ENCODE results near the gene EMP2. TPM values are rescaled to one million over a fixed set of nuclear protein-coding genes. Genes with fewer than 3 reads are reported as not detected.

EMP2 gene
- total RNA-seq, 1 donor, result under 0.01 TPM

DNA sequence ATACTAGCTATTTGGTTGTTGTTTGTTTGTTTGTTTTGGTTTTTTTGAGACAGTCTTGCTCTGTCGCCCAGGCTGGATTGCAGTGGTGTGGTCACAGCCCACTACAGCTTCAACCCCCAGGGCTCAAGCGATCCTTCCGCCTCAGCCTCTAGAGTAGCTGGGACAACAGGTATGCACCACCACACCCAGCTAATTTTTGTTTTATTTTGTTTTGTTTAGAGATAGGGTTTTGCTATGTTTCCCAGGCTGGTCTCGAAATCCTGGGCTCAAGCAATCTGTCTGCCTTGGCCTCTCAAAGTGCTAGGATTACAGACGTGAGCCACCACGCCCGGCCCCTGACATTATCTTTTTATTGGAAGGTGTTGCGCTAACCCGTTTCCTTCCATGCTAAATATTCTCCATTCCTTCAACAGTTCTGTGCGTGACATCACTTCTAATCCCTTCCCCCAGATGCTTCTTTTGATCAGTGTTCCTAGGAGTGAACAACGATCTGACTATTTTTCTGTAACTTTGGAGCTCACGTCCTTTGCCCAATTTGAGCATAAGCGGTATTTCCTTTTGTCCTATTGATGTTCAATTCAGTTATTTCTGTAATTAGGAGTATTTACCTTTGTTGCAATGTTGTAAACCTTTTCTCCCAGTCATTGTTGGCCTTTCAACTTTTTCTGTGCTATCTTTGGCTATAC is 30.2 kb upstream of the EMP2 start:
- DNase-seq (ENCODE audit: low read depth in 2 of 3, low spot score in 2 of 3), result no peak

DNA sequence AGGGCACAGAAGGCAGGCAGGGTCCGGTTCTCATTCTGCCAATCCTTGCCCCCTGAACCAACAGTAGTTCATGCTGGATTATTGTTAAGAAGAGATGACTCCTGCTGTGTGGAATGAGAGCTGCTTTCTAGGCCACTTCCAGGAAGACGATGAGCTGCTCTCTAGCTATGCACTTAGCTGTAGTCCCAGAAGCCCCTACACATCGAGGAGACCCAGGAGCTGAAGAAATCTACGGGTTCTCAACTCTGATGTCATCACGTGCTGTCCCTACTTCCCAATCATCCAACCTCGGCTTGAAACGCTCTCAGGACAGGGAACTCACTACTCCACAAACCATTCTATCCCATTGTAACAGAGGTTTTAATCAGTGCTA is 29.0 kb upstream of the EMP2 start:
- DNase-seq (ENCODE audit: low read depth in 2 of 3, low spot score in 2 of 3), result no peak

DNA sequence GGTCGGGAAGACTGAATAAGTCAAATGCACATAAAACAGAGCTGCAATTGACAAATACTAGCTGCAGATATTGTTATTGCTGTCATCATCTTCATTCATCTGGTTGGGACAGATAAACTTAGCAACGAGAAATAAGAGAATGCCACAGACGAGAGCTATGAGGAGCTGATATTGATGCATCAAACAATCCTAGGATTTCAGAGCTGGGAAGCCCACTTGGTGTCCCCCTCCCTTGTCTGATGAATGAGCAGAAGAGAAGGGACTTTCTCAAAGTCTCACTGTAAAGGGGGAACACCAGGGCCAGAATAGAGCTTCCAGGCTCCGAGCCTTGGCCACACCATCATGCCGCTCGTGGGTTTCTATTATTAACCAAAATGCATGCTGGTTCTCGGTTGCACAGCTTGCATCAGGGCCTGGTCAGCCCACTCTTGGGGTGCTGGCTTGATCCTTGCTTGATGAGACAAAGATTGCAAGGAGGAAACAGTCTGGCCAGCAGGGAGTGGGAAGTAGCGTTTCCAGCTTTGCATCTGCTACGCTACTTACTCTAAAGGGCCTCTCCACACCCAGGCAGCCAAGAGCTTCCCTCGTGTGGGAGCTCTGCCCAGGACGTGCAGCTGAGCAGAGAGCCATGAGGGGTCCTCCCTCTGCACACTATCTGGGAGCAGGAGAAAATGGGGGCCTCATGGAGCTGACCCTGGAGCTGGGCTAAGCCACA is 28.4 kb upstream of the EMP2 start:
- DNase-seq (ENCODE audit: low read depth in 2 of 3, low spot score in 2 of 3), result no peak

DNA sequence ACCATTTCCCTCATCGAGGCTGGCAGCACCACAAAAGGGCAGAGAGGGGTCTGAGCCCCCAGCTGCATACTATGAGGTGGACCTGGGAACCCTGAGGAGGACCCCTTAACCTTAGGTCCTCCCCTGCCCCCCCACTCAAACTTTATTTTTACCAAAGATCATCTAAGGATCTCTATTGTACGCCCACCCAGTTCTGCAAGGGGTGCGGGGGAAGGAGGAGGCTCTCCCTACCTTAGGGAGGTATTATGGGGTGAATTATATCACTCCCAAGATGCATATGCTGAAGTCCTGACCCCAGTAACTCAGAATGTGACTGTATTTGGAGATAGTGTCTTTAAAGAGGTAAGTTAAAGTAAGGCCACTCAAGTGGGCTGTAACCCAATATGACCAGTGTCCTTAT is 26.8 kb upstream of the EMP2 start:
- DNase-seq (ENCODE audit: low read depth in 2 of 3, low spot score in 2 of 3), result no peak

DNA sequence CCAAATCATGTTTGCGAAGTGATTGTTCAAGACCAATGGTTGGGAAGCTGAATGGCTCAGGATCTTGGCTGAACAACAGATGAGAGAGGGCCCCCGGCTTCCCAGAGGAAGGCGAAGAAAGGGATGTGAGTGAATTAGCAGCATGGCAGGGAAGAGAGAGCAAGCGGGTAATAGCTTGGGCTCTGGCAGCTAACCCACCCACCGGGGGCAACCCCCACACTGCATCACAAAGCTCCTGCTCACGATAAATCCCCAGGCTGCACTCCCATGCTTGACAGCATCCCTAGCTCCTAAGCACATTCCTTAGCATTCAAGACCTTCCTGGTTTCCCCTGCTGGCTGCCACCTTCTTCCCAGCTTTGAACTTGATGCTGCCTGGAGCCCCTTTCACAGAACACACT is 26.2 kb upstream of the EMP2 start:
- no peak for DNase-seq (ENCODE audit: low read depth in 2 of 3, low spot score in 2 of 3)

DNA sequence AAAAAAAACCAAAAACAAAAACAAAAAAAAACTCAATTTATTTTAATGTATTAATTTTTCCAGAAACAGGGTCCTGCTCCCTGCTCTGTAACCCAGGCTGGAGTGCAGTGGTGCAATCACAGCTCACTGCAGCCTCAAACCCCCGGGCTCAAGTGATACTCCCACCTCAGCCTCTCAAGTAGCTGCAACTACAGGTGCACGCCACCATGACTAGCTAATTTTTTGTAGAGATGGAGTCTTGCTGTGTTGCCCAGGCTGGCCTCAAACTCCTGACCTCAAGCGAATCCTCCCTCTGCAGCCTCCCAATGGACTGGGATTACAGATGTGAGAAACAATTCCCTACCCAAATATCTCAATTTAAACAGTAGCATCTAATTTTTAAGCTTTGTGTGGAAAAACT is 25.2 kb upstream of the EMP2 start:
- no peak for DNase-seq (ENCODE audit: low read depth in 2 of 3, low spot score in 2 of 3)

DNA sequence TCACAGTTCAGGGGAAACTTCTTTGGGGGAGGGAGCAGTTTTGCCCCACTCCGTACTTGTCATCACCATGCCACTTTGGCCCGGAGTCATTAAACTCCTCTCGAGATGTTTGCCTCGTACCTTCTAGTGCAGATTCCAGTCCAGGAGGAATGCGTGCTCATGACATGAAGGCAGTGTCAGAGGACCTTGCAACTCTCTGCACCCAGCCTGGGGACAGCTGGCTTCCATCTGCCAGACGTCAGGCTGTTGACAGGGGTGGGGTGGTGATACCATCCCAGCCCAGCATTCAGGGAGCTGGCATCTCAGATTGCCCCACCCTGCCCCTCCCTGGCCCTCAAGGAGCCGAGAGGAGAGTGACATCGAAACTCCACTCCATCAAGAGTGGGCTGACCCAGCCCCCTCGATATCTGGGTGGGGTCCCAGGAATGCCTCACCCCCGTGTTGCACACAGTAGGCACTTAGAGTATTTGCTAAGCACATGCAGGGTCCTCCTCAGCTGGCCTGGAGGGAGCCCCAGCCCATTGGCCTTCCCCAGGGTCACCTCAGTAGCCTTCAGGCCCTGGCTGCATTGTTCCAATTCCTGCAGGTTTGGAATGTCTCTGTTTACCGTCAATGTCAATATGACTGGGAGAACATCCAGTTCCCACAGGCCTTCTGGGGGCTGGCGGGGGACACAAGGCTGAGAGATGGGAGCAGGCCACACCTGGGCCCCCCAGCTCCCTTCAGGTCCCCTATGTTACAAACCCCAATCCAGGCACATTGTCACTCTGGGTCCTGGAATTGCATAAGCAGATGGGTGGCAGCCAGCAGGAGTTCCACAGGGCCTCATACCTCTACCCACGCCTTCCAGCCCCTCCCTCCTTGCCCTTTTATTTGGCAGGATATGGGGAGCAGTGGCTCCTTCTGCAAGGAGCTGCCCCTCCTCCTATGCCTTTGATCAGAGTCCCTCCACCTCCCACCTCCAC is 21.3 kb upstream of the EMP2 start:
- DNase-seq (ENCODE audit: low read depth in 2 of 3, low spot score in 2 of 3), result no peak

DNA sequence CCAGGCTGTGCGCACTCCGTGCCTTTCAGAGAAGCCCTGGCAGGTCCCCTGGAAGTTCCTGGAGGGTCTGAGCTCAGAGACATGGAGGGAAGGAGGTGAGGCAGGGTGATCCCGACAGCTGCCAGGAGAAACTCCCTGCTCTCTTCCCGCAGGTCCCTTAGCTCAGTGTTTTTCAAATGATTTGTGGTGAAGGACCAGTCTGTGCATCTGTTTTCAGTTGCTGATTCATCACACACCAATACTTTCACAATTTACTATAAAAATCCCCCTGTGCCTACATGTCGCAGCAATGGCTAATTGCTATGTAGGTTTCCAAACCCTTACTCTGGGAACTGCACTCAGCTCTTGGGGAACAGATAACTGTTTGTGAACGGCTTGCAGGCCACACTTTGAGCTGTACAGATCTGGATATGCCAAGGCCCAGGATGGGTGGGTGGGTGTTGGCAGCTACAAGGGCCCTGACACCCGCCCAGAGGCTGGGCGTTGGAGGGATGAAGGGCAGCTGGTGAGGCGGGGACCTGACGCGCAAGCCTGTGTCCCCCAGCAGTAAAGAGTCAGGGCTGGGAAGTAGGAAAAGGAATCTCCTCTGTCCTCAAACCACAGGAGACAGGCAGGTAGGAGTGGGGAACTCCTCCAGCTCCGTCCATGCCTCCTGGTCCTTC is 20.5 kb upstream of the EMP2 start:
- no peak for DNase-seq (ENCODE audit: low read depth in 2 of 3, low spot score in 2 of 3)

DNA sequence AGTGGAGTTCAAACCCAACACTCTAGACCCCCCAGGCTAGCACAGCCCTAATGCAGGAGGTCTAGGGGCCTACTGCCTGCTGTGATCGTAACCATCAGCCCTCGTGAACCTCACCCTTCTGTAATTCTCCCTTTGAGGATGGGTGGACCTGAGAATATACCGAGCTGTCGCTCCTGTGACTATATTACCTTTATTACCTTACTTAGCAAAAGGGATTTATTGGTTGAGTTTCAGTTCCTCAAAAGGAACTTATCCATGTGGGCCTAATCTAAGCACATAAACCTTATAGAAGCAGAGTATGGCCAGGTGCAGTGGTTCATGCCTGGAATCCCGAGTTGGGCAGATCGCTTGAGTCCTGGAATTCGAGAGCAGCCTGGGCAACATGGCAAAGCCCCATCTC is 19.2 kb upstream of the EMP2 start:
- no peak for DNase-seq (ENCODE audit: low read depth in 2 of 3, low spot score in 2 of 3)

DNA sequence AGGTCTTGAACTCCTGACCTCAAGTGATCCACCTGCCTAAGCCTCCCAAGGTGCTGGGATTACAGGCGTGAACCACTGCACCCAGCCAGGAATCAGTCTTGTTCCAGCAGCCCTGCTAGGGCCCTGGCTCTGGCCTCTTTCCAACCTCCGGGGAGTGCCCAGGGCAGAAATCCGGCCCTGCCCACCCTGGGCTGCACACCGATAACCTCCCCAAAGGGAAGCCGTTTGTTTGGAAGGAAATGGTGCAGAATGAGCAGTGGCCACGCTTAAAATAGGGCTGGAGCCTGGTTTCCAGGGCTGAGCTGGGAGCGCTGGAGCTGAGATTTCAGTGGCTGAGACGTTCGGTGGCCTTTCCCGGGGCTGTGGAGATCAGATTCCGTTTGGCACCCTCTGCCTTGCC is 17.8 kb upstream of the EMP2 start:
- no peak for DNase-seq (ENCODE audit: low read depth in 2 of 3, low spot score in 2 of 3)

DNA sequence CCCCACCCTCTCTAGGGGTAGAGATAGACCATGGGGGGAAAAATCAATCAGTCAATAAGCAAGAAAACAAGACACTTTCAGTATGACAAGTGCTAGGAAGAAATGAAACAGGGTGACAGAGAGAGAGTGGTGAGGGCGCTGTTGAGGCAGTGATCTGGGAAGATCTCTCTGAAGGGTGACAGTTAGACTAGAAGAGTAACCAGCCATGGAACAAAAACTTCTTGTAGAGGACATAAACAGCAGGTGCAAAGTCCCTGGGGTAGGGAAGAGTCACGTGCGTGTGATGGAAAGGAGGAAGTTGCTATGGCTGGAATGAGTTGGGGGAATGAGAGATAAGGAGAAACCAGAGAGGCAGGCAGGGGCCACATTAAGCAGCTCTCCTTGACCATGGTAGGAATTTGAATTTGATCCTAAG is 16.8 kb upstream of the EMP2 start:
- no peak for DNase-seq (ENCODE audit: low read depth in 2 of 3, low spot score in 2 of 3)

DNA sequence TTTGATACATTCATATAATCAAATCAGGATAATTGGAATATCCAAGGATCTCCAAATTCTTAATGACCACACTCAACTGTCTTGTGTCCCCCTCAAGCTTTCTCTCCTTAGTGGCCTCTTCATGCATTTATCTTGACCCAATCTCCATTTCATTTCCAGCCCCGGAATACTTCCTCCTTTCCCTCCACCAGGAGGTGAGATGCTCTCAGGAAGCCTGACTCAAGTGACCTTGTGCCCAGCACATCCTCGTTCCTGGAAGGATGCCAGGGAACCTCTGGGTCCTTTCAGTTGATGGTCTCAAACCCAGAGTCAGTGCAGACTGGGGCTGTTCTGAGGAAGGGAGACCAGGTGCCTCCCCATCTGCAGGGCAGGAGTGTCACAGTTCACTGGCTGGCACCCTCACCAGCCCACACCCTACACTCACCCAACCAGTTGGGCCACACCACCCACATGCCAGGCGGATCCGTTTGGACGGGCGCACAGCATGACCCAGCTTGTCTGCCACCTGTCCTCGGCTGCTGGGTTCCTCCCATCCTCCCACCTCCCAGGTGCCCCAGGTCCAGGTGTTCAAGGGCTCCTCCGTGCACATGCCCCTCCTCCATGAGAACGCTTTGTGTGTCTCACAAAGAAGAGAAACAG is 14.0 kb upstream of the EMP2 start:
- no peak for DNase-seq (ENCODE audit: low read depth in 2 of 3, low spot score in 2 of 3)

DNA sequence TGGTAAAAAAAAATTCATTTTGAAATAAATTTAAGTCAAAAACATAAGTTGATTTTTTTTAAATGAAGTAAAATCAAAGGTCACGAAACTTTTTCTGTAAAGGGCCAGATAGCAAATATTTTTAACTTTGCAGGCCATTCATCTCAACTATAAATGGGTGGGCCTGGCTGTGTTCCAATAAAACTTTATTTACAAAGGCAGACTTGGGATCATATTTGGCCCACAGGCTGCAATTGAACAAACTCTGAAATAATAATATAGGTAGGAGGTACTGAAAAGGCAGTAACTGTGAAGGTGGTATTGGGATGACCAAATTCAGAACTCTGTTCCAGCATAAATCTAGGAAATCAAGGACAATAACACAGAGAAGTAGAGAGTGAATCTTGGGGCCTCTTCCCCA is 12.2 kb upstream of the EMP2 start:
- no peak for DNase-seq (ENCODE audit: low read depth in 2 of 3, low spot score in 2 of 3)

DNA sequence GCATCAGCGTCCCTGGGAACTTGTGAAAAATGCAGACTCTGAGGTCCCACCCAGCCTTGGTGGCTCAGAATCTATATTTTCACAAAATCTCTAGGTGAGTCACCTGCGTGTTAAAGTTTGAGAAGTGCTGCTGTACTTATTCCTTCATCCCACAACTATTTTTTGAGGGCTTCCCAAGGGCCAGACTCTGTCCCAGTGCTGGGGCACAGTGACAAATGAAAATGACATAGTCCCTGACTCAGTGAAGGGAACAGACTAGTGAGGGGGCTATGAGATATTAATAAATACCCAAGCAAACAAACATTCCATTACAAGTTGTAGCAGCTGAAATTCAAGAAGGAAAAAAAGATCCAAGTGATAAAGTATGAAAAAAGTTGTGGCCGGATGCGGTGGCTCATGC is 9.9 kb upstream of the EMP2 start:
- no peak for DNase-seq (ENCODE audit: low read depth in 2 of 3, low spot score in 2 of 3)

DNA sequence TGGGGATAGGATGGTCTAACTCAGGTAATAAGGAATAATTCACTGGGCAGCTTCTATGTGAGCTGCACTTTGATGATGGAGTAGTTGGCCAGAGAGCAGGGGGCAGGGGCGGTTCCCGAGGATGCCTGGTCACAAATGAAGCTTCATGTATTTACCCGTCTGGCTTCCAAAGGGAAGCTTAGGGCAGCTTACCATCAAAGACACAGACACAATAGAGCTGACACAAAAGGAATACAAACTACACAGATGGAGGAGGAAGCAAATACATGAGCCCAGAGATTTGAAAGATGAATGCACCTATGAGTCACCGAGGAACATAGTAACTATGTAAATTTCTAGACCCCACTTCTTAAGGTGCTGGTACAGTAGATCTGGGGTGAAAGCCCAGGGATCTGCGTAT is 8.7 kb upstream of the EMP2 start:
- DNase-seq (ENCODE audit: low read depth in 2 of 3, low spot score in 2 of 3), result no peak

DNA sequence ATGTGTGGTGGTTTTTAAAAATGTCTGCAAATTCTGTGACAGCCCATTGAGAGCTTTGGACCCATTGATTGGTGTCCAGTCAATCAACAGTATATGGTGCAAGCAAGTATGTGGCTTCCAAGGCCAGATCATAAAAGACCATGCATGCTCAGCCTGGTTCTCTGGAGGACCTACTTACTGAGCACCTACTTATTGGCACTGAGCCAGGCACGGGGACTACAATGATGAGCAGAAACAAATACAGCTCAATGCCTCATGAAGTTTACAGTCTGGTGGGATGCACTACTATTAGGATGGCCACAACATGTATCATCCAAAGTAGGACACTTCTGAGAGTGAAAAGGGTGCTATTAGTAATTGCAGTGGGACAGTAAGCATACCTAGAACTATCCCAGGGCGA is 7.2 kb upstream of the EMP2 start:
- DNase-seq (ENCODE audit: low read depth in 2 of 3, low spot score in 2 of 3), result no peak

DNA sequence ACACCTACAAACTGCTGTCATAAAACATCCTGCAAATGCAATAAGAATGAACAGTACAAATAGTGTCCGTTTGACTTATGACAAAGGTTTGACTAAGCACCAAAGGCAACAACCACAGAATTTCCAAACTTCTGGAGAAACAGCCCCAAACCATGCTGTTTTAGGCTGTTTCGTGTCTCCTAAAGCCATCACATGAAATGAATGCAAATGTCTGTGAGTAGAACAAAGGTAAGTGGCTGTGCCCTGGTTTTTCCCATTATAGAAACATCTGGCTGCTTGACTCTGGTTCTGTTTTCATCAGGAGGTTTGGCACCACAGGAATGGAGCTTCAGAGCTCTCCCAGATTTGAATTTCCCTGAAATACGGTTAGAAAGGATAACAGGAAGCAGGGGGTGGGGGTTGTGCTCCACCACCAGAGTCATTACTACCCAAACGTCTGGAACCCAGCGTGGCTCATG is 4.6 kb upstream of the EMP2 start:
- no peak for DNase-seq (ENCODE audit: low read depth in 2 of 3, low spot score in 2 of 3)

DNA sequence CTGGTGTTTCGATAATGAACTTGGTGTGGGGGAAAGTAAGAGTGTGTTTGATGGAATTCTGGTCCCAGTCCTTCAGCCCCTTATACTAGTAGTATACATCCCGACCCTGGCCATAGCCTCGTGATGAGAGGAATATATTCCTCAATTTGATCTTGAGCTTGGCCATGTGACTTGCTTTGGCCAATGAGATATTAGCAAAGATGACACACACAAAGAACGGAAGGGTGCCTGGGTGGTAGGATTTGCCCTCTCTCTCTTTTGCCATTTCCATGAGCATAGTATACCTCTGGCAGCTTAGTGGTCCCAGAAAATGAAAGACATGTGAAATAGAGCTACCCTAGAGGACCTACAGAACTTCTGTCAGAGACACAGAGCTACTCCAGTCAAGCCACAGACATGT is 2.9 kb upstream of the EMP2 start:
- no peak for DNase-seq (ENCODE audit: low read depth in 2 of 3, low spot score in 2 of 3)

DNA sequence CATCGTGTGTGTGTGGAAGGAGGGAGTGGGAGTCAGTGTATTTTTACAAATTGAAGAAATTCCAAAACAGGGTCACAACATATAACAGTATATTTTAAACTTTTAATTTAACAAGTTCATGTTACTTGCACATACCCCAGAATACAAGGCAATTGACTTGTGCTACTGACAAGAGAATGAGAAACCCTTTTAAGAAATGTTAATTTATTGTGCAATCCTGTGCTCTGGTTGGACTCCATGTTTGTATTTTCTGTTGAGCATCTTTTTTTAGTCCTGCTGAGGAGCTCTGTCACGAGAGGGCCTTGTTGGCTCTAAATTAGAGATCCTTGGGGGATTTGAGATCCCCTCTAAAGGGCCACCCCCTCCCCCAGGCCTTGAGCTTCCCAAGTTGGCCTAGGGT is 1.1 kb upstream of the EMP2 start:
- DNase-seq (ENCODE audit: low read depth in 2 of 3, low spot score in 2 of 3), result no peak

DNA sequence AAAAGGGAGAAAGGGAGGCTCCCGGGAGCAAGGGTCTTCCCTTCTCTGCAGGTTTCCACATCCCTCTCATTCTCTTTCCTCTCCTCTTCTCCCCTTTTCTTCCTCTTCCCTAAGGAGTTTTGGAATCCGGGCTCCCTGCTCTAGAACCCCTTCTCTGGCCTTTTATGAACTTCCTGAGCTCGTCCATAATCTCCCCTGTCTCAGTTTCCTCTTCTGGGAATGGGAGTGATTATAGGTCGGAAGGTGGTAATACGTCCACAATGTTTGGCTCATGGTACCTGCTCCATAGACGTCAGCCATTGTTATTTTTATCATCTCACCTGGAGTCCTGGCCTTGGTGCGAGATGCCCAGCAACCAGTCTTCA is 467 bp upstream of the EMP2 start:
- DNase-seq (ENCODE audit: low read depth in 2 of 3, low spot score in 2 of 3), result no peak

DNA sequence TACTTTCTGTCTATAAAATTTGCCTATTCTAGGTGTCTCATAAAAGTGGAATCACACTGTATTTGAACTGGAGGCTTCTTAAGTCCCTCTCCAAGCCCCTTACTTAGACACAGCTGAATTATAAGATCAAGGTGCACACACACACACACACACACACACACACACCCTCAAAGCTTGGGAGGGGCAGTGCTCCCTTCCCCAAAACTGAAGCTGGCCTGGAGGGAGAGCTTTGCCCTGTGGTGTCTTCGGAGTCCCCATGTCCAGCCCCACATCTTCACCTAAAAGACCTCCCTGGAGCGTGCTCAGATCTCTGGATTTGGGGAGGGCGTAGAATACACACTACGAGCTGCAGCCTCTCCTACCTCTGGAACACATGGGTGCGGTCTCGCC is 828 bp downstream of the EMP2 start:
- DNase-seq (ENCODE audit: low read depth in 2 of 3, low spot score in 2 of 3), result no peak
